GM08714 (cell line): Measurements from ENCODE around the gene ACTR5.

Experiments used
- H3K4me3 ChIP-seq: fragments of 200-500 bp; sonication (Bioruptor generic); 2 replicates; pipeline ENCODE4 v1.5.1; 2014; ENCODE audit warnings: mild to moderate bottlenecking, low read length, inconsistent platforms
- ZNF274 ChIP-seq: IDR thresholded peaks from 2 replicates; pipeline ENCODE4 v1.6.1; 2012; ENCODE audit warnings: mild to moderate bottlenecking, low read depth, low read length

The ACTR5 gene

GRCh38 chr20:38748097-38748860 lies at the start of gene ACTR5:
Gene ACTR5, plus strand, starts transcription at chr20:38748460. Its CDS starts 19 bp downstream, at chr20:38748479.
- TF ChIP-seq ZNF274 = no peak
- peak within 1 kb of the TSS; percentile 81 for H3K4me3 ChIP-seq

- TF ChIP-seq ZNF274 = no peak
- H3K4me3 ChIP-seq = no peak overlapping the region
Measured at GRCh38 chr20:38698541-38698940, 49.7 kb upstream of the ACTR5 start.

- H3K4me3 ChIP-seq = no peak overlapping the region
- TF ChIP-seq ZNF274 = no peak
Measured at GRCh38 chr20:38700141-38700540, 48.1 kb upstream of the ACTR5 start.

GRCh38 chr20:38700926-38701325 lies 47.3 kb upstream of the ACTR5 start:
- no peak for TF ChIP-seq ZNF274
- no peak overlapping the region for H3K4me3 ChIP-seq

GRCh38 chr20:38703526-38703925 lies 44.7 kb upstream of the ACTR5 start:
- no peak overlapping the region for H3K4me3 ChIP-seq
- TF ChIP-seq ZNF274 = no peak

GRCh38 chr20:38704136-38704535 lies 44.1 kb upstream of the ACTR5 start:
- H3K4me3 ChIP-seq = no peak overlapping the region
- no peak for TF ChIP-seq ZNF274

GRCh38 chr20:38706509-38706908 lies 41.8 kb upstream of the ACTR5 start:
- no peak for TF ChIP-seq ZNF274
- no peak overlapping the region for H3K4me3 ChIP-seq

GRCh38 chr20:38714308-38714707 lies 34.0 kb upstream of the ACTR5 start:
- no peak for TF ChIP-seq ZNF274

GRCh38 chr20:38715646-38716045 lies 32.6 kb upstream of the ACTR5 start:
- no peak for TF ChIP-seq ZNF274
- H3K4me3 ChIP-seq = no peak overlapping the region

More at GRCh38 chr20:38714308-38714707, 34.0 kb upstream of the ACTR5 start:
- H3K4me3 ChIP-seq = no peak overlapping the region

- no peak overlapping the region for H3K4me3 ChIP-seq
- TF ChIP-seq ZNF274 = no peak
Measured at GRCh38 chr20:38722683-38723016, 25.6 kb upstream of the ACTR5 start.

- no peak for TF ChIP-seq ZNF274
Measured at GRCh38 chr20:38723017-38723847, 25.0 kb upstream of the ACTR5 start.

GRCh38 chr20:38723848-38724625 lies 24.2 kb upstream of the ACTR5 start, which contains the start of gene SLC32A1:
Gene SLC32A1, plus strand, starts transcription at chr20:38724486. Its CDS starts 239 bp downstream, at chr20:38724725.
- no peak within 1 kb of the TSS; the same call in 1 of the 2 replicates for H3K4me3 ChIP-seq
- no peak for TF ChIP-seq ZNF274

More at GRCh38 chr20:38723017-38723847, 25.0 kb upstream of the ACTR5 start:
- H3K4me3 ChIP-seq = no peak overlapping the region

- TF ChIP-seq ZNF274 = no peak
- H3K4me3 ChIP-seq = no peak overlapping the region
Measured at GRCh38 chr20:38724626-38725147, 23.6 kb upstream of the ACTR5 start.
